T47D (cell line): ENCODE data around the gene TNP2.

Experiments used
- DNase-seq, 2 experiments: peaks; one replicate each; pipeline versions ENCODE4 v3.0.0 to v3.0.0-alpha.2; 2011 to 2012; ENCODE audit warnings: low read depth in 1 of 2, low spot score in 1 of 2
- JUND ChIP-seq: IDR thresholded peaks from 2 replicates; pipeline ENCODE4 v1.6.1; 2012; ENCODE audit warnings: low read depth
- in situ Hi-C: cut with HindIII; loops from 2 replicates; pipeline ENCODE4 v1.10.0; 2016; ENCODE audit warnings: low sequenced_read_pairs, low pct_unique_long_range_greater_than_20kb

TNP2 gene

GRCh38 chr16:11242658-11243057 lies 26.5 kb downstream of the TNP2 start:
- no peak for DNase-seq
- in situ Hi-C loops, result no loop called here

GRCh38 chr16:11241480-11242204 lies 27.5 kb downstream of the TNP2 start:
- in situ Hi-C loops, result no loop called here
- DNase-seq, result no peak
- no peak for TF ChIP-seq JUND

More at GRCh38 chr16:11242658-11243057, 26.5 kb downstream of the TNP2 start:
- TF ChIP-seq JUND, result no peak

- no peak for DNase-seq
- TF ChIP-seq JUND, result no peak
- in situ Hi-C loops, result no loop called here
Measured at GRCh38 chr16:11240636-11241473, 28.3 kb downstream of the TNP2 start.

GRCh38 chr16:11239644-11240632 lies 29.2 kb downstream of the TNP2 start:
- no peak for DNase-seq
- in situ Hi-C loops, result no loop called here
- TF ChIP-seq JUND, result no peak

GRCh38 chr16:11238272-11239202 lies 30.6 kb downstream of the TNP2 start:
- no peak for DNase-seq
- in situ Hi-C loops, result no loop called here
- TF ChIP-seq JUND, result no peak

GRCh38 chr16:11236461-11237254 lies 32.5 kb downstream of the TNP2 start:
- in situ Hi-C loops, result no loop called here
- DNase-seq, result no peak
- no peak for TF ChIP-seq JUND

GRCh38 chr16:11235703-11235991 lies 33.5 kb downstream of the TNP2 start:
- DNase-seq, result no peak
- TF ChIP-seq JUND, result no peak
- in situ Hi-C loops, result no loop called here

- no peak for DNase-seq
- TF ChIP-seq JUND, result no peak
- in situ Hi-C loops, result no loop called here
Measured at GRCh38 chr16:11234884-11235702, 34.0 kb downstream of the TNP2 start.

GRCh38 chr16:11233727-11234376 lies 35.3 kb downstream of the TNP2 start:
- no peak for TF ChIP-seq JUND
- DNase-seq, result no peak
- in situ Hi-C loops, result no loop called here
